Stimulated activated CD4-positive, alpha-beta T cell treated with anti-CD3 and anti-CD28 coated beads, Interleukin-1b, Interleukin-23, amount 100 ng/mL, for 4 hours (primary cell): ENCODE measurements around the gene PLEKHA5.
"Not testable (repeated sequence)": the region's sequence is repeated elsewhere in the genome, so short reads cannot be mapped to it uniquely, and the experiment has no call there.

ENCODE experiments used
- DNase-seq, 2 donors: peaks; one replicate each; pipeline ENCODE4 v3.0.0-alpha.2; 2020; ENCODE audit warnings: low read depth in 2 of 2

PLEKHA5 gene, protein sequence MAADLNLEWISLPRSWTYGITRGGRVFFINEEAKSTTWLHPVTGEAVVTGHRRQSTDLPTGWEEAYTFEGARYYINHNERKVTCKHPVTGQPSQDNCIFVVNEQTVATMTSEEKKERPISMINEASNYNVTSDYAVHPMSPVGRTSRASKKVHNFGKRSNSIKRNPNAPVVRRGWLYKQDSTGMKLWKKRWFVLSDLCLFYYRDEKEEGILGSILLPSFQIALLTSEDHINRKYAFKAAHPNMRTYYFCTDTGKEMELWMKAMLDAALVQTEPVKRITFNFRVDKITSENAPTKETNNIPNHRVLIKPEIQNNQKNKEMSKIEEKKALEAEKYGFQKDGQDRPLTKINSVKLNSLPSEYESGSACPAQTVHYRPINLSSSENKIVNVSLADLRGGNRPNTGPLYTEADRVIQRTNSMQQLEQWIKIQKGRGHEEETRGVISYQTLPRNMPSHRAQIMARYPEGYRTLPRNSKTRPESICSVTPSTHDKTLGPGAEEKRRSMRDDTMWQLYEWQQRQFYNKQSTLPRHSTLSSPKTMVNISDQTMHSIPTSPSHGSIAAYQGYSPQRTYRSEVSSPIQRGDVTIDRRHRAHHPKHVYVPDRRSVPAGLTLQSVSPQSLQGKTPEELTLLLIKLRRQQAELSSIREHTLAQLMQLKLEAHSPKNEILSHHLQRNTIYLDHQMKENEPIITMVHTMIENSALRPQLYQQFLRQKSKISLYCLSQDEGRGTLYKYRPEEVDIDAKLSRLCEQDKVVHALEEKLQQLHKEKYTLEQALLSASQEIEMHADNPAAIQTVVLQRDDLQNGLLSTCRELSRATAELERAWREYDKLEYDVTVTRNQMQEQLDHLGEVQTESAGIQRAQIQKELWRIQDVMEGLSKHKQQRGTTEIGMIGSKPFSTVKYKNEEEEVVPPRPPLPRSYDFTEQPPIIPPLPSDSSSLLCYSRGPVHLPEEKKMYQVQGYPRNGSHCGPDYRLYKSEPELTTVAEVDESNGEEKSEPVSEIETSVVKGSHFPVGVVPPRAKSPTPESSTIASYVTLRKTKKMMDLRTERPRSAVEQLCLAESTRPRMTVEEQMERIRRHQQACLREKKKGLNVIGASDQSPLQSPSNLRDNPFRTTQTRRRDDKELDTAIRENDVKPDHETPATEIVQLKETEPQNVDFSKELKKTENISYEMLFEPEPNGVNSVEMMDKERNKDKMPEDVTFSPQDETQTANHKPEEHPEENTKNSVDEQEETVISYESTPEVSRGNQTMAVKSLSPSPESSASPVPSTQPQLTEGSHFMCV

DNA sequence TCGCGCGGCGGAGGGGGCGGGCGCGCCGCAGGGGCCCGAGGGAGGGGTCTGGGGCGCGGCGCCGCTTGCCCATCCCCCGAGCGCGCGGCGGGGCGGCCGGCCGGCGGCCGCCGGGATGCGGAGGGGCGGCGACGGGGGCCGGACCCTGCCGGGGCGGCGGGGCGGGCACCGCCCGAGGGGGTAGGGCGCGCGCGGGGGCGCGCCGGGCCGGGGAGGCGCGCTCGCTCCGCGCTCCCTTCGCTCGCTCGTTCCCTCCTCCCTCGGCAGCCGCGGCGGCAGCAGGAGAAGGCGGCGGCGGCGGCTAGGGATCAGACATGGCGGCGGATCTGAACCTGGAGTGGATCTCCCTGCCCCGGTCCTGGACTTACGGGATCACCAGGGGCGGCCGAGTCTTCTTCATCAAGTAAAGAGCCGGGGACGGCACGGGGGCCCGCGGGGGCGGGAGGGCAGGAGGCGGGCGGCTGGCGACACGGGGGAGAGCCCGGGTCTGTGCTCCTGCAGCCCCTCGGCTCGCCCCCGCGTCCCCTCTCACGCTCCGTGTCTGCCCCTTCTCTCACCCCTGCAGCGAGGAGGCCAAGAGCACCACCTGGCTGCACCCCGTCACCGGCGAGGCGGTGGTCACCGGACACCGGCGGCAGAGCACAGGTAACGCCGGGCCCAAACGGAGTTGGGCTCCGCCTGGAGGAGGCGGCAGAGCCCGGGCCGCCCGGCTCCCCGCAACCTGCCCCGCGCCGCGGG, at the start of gene PLEKHA5:
Gene PLEKHA5 (plus strand): TSS at position 248 of the 738 bp plus-strand sequence. CDS start 67 bp downstream, at position 315.
- peak in 1 of 2 donors; percentile 18 for DNase-seq

DNA sequence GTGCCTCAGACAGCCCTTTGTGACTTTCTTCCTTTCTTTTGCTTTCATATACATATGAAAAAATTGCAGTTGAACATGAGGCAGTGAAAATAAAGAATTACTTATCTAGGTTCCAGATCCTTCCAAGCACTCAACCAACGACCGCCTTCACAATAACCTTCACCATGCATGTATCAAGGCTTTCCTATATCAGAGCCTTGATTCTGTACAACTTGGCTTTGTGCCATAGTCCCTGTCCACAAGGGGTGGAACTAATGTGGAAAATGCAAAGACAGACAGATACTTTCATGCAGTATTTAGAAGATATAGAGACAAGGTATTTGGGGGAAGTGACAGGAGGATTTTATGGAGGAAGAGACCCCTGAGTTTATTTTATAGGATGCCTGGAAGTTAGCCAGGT, 48.6 kb upstream of the PLEKHA5 start:
- no peak for DNase-seq

DNA sequence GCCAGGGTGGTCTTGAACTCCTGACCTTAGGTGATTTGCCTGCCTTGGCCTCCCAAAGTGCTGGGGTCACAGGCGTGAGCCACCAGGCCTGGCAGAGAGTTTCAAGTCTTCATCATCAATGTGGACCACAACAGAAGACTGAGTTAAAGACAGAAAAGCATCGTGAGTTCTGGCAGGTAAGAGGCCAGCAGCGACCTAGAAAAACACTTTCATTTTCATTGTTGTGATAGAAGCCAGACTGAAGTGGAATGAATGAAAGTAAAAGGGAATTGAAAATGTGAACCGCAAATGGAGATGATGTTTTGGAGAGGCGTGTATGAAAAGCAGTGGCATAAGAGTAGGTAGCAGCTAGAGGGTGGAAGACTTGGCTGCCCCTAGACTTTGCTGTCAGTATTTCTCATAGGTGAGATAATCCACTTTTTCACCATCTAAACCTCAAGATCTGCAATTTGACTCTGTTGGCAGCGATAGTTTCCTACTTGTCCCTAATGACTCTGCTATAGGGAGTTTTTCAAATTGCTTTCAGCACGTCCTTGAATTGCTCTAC, 47.1 kb upstream of the PLEKHA5 start:
- DNase-seq = no peak

DNA sequence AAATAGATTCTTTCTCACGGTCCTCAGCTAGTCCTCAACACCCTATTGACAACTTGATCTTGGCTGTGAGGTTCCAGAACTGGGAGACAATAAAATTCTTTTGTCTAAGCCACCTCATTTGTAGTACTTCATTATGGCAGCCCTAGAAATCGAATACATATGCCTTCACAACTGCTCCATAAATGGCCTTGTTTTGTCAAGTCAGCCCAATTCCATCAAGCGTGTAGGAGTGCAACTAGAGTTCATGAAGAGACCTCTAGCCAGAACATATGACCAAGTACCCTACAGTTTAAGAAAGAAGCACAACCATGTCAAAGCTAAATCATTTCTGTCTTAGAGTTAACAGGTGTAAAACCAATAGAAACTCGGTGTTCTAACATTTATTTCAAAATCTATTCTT, 45.0 kb upstream of the PLEKHA5 start:
- DNase-seq = no peak

DNA sequence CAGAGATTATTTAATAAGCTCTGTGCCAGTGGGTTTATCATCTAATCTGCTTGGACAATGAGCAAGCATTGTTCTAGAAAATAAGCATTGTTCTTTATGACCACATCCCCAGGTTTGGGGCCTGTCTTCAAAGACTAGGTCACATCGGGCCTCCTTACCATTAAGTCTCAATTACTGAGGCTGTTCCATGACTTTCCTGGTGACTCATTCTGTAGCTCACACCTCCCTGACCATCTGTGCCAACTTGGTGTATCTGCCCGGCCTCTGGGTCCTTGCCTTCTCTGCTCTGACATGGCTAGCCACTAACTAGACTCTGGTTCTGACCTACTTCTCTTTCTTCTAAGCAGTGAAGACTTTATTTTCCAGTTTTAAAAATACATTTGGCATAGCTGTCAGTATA, 44.4 kb upstream of the PLEKHA5 start:
- no peak for DNase-seq

DNA sequence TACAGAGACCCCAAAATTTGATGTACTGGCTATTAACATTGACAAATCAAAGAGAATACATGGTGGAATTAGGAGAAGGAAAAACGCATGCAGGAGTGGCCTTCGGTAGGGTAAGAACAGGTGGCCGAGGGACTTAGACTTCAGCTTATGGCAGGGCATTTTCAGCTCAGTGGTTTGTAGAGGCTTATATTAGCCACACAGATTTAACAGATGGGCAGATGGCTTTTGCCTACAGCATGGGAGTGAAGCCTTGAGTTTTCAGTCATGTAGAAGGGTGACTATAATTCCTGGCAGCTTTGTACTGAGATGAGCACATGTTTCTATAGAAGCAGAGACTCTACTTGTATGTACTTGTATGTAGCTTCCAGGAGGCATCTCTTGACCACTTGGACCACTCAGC, 40.9 kb upstream of the PLEKHA5 start:
- no peak for DNase-seq

DNA sequence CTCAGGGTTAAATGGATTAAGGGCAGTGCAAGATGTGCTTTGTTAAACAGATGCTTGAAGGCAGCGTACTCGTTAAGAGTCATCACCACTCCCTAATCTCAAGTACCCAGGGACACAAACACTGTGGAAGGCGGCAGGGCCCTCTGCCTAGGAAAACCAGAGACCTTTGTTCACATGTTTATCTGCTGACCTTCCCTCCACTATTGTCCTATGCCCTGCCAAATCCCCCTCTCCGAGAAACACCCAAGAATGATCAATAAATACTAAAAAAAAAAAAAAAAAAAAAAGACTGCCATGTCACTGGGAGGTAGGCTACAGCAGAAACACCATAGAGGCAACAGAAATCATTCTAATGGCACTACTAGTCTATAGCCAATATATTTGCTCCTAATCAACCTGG, 37.1 kb upstream of the PLEKHA5 start:
- not testable (repeated sequence) for DNase-seq

DNA sequence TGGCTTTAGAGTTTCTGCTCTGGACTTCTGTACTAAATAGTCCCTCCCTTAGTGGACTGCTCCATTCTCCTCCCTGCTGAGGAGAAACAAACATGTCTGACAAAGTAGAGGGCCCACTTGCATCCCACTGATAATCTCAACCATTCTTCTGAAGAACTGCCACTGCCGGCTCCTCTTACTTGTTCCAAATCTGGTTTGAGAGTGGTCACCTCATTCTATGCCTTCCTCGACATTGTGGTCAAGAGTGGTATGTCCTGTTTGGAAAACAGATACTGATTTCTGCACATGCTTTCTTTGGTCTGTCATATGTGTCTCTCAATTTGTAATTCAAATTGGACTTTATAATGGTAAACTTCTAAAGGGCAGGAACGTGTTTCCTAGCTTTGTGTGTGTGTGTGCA, 36.3 kb upstream of the PLEKHA5 start:
- no peak for DNase-seq

DNA sequence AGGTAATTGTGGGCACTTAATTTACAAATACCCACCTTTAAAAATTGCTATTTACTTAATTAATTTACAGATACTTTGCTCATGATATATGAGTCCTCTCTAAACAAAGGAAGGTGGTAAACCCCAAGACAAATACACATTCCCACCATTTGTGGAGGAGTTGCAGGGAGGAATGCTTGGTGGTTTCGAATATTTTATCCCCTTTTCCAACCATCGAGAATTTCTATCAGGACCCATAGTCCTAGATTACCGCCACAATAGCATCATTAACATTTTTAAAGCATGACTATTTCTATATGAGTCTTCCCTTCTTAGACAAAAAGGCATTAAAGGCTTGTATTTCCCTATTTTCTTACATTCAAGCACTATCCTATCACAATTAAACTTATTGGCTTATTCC, 34.2 kb upstream of the PLEKHA5 start:
- no peak for DNase-seq

DNA sequence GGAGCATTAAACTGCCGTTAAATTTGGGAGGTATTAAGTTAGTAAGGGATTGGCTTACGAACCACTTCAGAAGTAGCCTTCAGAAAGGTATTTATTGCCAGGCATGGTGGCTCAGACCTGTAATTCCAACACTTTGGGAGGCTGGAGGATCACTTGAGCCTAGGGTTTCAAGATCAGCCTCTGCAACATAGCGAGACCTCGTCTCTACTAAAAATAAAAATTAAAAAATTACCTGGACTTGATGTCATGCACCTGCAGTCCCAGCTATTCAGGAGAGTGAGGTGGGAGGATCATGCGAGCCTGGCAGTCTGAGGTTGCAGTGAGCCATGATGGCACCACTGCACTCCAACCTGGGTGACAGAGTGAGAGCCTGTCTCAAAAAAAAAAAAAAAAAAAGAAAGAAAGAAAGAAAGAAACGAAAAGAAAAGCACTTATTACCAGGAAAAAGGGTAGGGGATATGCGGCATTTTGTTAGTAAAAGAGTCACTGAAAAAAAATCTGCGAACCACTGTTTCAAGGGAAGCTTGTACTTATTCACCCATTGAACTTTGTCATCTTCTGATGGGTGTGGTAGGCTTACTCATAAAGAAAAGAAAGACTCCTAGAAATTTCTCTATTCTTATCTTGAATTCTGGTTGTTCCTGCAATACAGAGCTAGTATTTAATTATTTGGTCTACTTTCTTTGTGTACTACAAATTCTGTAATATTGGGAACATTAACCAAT, 33.6 kb upstream of the PLEKHA5 start:
- DNase-seq = no peak

DNA sequence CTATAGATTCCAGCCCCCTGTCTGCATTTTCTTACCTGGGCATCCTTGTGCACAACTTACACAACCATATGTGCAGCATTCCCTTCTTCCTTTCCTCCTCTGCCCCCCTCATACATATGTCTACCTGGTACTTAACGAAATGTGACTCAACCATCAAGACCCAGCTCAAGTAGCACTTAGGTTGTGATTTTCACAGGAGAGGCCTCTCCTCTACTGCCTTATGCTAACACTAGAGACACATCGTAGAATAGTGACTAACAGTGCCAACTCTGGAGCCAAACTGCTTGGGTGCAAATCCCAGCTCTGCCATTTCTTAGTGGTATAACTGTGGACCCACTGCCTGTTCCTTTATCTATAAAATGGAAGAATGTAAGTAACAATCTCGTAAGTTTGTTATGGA, 24.1 kb upstream of the PLEKHA5 start:
- no peak for DNase-seq

DNA sequence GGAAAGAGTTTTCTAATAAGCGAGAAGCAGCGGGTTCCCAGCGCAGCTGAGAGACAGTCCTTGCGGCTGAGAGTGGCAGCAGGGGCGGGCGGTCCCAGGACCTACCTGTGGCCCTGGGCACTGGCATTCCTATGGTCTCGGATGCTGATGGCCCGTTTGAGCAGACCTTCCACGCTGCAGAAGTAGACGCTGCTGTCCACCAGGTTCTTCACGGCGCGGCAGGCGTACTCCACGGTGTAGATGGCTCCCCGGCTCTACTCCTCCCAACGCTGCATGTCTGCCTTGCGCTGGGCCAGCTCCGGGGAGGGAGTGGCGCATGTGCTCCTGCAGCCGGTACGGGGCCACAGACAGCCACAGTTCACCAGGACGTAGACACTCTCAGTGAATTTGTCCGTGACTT, 21.8 kb upstream of the PLEKHA5 start:
- no peak for DNase-seq

DNA sequence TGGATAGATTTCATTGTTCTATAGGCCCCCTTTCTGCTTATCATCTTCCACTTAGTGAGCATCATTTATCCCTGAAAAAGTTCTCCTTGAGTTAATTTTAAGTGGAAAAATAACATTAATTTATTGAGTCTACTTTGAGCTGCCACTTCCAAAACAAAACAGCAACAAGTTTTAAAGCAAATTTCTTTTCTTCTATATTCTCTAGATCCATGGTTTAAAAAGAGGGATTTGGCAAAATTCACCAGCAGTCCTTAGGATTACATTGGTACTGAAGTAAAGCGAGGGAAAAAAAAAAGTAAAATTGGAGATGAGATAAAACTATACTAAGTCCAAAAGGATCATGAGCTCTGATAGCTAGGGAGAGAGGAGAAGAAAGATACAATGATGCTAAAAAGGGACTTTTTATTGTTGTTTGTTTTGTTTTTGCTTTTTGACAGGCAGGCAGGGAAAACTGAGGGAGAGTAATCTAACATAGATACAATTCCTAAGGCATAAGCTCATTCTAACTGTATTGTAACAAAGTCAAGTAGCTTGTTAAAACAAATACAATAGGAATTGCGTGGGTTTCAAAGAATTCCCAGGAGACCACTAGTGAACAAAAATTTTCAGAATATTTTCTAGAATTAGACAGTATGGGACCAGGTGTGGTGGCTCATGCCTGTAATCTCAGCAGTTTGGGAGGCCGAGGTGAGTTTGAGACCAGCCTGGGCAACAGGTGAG, 19.2 kb upstream of the PLEKHA5 start:
- no peak for DNase-seq

DNA sequence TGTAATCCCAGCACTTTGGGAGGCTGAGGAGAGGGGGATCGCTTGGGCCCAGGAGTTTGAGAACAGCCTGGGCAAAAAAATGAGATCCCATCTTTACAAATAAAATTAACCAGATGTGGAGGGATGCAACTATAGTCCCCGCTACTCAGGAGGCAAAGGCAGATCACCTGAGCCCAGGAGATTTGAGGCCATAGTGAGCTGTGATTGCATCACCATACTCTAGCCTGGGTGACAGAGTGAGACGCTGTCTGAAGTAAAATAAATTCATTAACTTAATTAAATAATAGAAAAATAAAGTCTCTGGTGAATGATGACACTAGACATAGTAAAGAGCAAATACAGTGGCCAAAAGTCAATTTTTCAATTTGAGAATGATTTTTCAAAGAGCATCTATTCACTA, 16.1 kb upstream of the PLEKHA5 start:
- DNase-seq = no peak

DNA sequence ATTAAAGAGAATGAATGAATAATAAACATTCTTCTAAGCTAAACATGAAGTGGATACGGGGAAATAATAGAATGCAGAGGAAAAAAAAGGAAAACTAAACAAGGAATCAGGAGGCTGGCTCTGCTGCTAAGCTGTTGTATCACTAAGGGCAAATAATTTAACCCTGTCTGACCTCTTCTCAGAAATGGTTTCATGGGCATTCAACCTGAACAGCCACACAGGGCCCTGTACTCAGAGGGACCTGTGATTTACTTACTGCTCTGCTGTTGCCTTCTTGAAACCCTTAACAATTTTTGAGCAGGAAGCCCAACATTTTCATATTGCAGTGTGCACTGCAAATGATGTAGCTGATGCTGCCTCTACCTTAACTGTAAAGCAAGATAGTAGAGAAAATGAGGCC, 14.2 kb upstream of the PLEKHA5 start:
- no peak for DNase-seq

DNA sequence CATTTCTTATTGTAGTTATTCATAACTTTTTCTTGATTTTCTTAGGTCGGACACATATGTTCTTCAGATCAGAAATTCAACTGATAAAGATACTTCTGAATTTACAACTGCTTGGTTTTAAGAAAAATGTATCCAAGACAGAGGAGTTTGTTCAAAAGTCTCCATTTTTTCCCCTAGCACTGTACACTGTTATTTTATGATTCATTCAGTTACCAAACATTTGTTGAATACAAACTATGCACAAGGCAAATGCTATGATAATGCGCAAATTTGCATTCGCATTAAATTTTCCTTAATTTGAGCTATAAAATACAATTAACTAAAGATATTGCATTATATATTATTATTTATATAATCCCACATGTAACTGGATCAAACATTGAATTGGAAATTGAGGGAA, 10.1 kb upstream of the PLEKHA5 start:
- DNase-seq = no peak

DNA sequence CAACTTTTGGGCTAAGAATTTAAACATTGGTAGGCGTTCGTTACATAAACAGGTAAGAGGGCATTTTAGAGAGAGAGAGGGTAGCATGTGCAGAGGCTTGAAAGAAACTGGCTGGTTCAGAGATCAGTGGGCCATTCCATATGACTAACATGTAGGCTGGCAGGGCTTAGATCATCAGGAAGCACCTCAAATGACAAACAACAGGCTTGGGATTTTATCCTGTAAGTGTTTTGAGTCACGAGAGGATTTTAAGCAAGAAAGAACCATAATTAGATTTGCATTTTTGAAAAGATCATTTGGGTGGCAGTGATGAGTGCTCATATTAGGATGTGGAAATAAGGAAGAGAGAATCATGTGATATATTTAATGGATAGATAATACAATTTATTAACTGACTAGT, 8.7 kb upstream of the PLEKHA5 start:
- no peak for DNase-seq

DNA sequence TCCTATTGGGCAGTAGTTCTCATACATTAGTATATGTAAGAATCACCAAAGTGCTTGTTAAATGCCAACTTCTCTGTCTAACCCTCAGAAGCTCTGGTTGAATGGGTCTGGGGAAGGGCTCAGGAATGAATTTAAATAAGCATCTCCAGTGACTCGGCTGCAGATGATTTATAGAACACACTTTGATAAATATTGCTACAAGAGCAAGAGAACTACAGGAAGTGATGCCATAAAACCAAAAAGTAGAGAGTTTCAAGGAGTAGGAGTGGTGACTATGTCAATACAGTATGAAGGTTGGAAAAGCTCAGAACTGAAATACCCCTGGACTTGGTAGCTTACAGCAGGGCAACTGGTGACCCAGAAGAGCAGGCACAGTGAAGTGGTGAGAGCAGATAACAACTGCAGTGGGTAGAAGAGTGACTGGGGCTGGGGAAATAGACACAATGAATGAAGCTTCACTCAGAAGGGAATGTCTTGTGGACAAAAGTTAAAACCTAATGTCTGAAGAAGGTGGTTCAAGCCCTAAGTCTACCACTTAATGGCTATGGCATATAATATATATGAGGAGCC, 8.0 kb upstream of the PLEKHA5 start:
- no peak for DNase-seq

DNA sequence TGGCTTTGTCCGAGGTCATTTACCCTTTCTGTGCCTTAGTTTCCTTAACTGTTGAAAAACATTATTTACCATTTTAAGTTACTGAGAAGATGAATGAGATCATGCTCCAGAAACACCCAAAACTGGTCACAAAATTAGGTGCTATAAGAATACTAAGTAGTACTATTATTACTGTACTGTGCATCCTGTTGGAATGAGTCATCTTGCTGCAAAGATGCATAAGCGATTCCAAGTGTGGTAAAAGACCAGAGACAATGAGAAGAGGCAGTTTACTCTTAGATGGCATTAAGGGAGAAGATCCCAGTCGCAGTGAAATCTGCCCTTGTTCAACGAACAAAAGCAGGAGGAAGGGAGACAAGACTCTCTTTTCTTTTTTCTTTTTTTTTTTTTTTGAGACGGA, 4.2 kb upstream of the PLEKHA5 start:
- DNase-seq = no peak
